HEK293T (cell line): Measurements from ENCODE around the gene ANKRD24.

ENCODE experiments used
- ARNT ChIP-seq: fragments of 450-650 bp; IDR thresholded peaks from 2 replicates; pipeline ENCODE4 v1.6.1; 2017; ENCODE audit warnings: mild to moderate bottlenecking
- BHLHE40 ChIP-seq: fragments of 450-650 bp; IDR thresholded peaks from 2 replicates; pipeline ENCODE4 v1.6.1; 2016; ENCODE audit warnings: mild to moderate bottlenecking, moderate library complexity, borderline replicate concordance
- FOXA1 ChIP-seq: fragments of 450-650 bp; IDR thresholded peaks from 2 replicates; pipeline ENCODE4 v1.6.1; 2016; ENCODE audit warnings: mild to moderate bottlenecking
- FOXK2 ChIP-seq: fragments of 450-650 bp; IDR thresholded peaks from 2 replicates; pipeline ENCODE4 v1.6.1; 2016; ENCODE audit warnings: mild to moderate bottlenecking
- FOXM1 ChIP-seq: fragments of 450-650 bp; IDR thresholded peaks from 2 replicates; pipeline ENCODE4 v1.6.1; 2017; ENCODE audit warnings: mild to moderate bottlenecking, borderline replicate concordance
- NFRKB ChIP-seq: fragments of 450-650 bp; IDR thresholded peaks from 2 replicates; pipeline ENCODE4 v1.6.1; 2016; ENCODE audit warnings: mild to moderate bottlenecking, moderate library complexity
- PKNOX1 ChIP-seq: fragments of 450-650 bp; IDR thresholded peaks from 2 replicates; pipeline ENCODE4 v1.6.1; 2016
- SP1 ChIP-seq: fragments of 450-650 bp; IDR thresholded peaks from 2 replicates; pipeline ENCODE4 v1.6.1; 2017
- SUZ12 ChIP-seq: fragments of 450-650 bp; IDR thresholded peaks from 2 replicates; pipeline ENCODE4 v1.6.1; 2016; ENCODE audit warnings: mild to moderate bottlenecking
- TARDBP ChIP-seq: fragments of 450-650 bp; IDR thresholded peaks from 2 replicates; pipeline ENCODE4 v1.6.1; 2016
- ZNF384 ChIP-seq: fragments of 450-650 bp; IDR thresholded peaks from 2 replicates; pipeline ENCODE4 v1.6.1; 2016

DNA sequence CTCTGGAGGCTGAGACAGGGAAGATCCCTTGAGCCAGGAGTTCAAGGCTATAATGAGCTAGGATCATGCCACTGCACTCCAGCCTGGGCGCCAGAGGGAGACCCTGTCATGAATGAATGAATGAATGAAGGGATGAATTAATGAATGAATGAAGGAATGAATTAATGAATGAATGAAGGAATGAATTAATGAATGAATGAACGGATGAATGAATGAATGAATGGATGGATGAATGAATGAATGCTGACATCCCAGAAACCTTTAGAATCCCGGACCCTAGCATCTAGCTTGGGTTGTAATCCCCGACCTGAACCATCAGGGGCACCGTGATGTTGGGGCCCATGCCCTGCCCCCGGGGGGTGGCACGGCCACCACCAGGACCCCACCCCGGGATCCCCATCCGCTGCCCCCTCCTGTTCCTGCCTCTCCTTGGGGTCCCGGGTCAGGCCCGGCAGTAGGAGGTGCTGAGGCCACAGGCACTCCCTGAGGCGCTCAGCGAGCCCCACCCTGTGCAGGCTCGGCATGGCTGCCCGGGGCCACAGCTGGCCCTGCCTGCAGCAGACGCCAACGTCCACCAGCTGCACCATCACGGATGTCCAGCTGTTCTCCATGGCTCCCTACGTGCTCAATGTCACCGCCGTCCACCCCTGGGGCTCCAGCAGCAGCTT, 50.3 kb downstream of the ANKRD24 start:
- TF ChIP-seq FOXK2 (no peak), NFRKB (no peak), SUZ12 (no peak), SP1 (no peak), FOXM1 (no peak), BHLHE40 (no peak), TARDBP (no peak), ZNF384 (no peak), PKNOX1 (no peak), ARNT (no peak), FOXA1 (no peak)
